NB4 (cell line): ENCODE measurements around the gene KATNAL2.

Experiments used
- DNase-seq: peaks from one replicate; pipeline ENCODE4 v3.0.0; 2010; ENCODE audit warnings: low read depth
- H3K4me3 ChIP-seq: one replicate; pipeline ENCODE4 v1.5.1; 2011; ENCODE audit warnings: mild to moderate bottlenecking, low read depth, low read length, moderate library complexity
- CTCF ChIP-seq: IDR thresholded peaks from one replicate; pipeline ENCODE4 v1.5.1; 2012; ENCODE audit warnings: low read depth, low read length
- MAX ChIP-seq: IDR thresholded peaks from 2 replicates; pipeline ENCODE4 v1.6.1; 2011; ENCODE audit warnings: low read depth, low read length
- MYC ChIP-seq: IDR thresholded peaks from 2 replicates; pipeline ENCODE4 v1.6.1; 2011; ENCODE audit warnings: low read depth, low read length
- POLR2A ChIP-seq: IDR thresholded peaks from 2 replicates; pipeline ENCODE4 v1.6.1; 2011; ENCODE audit warnings: mild to moderate bottlenecking; ENCODE audit not compliant: insufficient read length; ENCODE audit errors: extremely low read depth

Gene KATNAL2

GRCh38 chr18:46903406-46903805, 14.0 kb upstream of the KATNAL2 start:
- no peak for DNase-seq
- no peak overlapping the region for H3K4me3 ChIP-seq
- TF ChIP-seq POLR2A (no peak), MAX (no peak), CTCF (no peak), MYC (no peak)

- H3K4me3 ChIP-seq, result no peak overlapping the region
- TF ChIP-seq MAX (no peak), MYC (no peak), CTCF (no peak), POLR2A (no peak)
- no peak for DNase-seq
Observed at GRCh38 chr18:46909497-46909896, 7.9 kb upstream of the KATNAL2 start.

GRCh38 chr18:46910856-46911255, 6.5 kb upstream of the KATNAL2 start:
- no peak for TF ChIP-seq CTCF
- no peak for TF ChIP-seq MYC
- H3K4me3 ChIP-seq, result no peak overlapping the region
- DNase-seq, result no peak

GRCh38 chr18:46915800-46916550, 1.4 kb upstream of the KATNAL2 start:
- DNase-seq, result no peak
- TF ChIP-seq POLR2A (no peak), MAX (no peak), MYC (no peak), CTCF (no peak)
- peak overlapping the region; percentile 81 for H3K4me3 ChIP-seq

GRCh38 chr18:46916551-46917107, 773 bp upstream of the KATNAL2 start:
- peak; percentile 62 for DNase-seq
- no peak for TF ChIP-seq CTCF
- TF ChIP-seq POLR2A, result no peak
- TF ChIP-seq MAX, result no peak
- TF ChIP-seq MYC, result 0 out of 2 replicates have a peak, but pooled peaks have one; percentile 28
- peak overlapping the region; percentile 81 for H3K4me3 ChIP-seq
